ENCODE measurements around the gene IFI27L2.
A peak's percentile ranks its signal among the peaks of the same experiment; 100 is the strongest.

Gene IFI27L2

DNA sequence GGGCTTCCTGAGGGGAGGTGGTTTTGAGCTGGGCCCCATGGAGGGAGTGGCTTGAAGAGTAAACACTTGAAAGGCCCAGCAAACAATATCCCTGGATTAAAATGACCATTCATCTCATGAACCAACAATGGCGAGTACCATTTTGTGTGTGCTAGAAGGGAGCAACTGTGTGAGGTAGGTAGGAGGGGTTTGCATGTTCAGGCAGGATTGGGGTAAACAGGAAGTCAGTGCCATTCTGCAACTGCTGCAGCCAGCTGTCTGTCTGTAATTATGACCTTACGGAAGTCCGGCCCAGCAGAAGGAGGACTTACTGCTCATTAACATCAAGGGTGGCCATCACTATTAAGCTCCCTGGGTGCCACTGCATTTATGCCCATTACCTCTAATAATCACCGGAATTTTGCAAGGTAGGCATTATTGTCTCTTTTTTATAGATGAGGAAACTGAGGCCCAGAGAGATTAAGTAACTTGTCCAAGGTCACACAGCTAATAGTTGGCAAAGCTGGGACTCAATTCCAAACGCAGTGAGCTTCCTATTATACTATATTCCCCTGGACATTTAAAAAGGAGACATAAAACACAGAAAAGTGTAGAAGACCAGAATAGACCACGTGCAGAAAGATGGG, 16.6 kb upstream of the IFI27L2 start:
- no peak for DNase-seq

DNA sequence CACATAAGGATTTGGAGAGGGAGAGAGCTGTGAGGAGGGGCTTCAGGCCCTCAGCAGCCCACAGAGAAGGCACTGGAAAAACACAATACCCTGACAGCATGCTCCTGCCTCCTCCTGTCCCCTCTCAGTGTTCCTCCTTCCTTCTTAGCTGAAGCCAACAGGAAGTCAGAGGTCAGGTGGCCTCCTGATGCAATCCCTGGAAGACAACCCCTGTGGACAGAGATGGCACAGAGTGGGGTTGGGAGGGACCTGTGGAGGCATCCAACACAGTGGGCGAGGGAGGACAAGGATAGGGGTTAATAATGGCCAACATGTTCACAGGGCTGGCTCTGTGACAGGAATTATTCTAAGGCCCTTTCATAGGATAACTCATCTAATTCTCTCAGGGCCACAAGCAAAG, 15.4 kb upstream of the IFI27L2 start:
- no peak for DNase-seq

DNA sequence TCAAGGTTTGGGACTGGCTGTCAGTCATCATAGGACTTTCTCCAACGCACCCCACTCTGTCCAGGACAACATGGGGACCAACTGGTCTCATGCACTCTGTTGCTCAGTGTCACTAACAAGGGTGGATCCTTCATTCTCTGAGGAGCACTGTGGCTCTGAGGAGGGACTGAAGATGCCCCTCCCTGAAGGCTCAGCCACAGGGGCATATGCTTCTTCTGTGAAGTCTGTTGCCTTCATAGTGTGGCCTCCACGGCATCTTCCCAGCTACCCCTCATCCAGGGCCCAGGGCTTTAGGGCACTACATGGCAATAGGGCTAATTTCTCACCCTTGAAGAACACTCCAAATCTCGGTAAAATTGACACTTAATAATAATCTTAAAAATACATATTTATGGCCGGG, 14.3 kb upstream of the IFI27L2 start:
- DNase-seq: no peak

DNA sequence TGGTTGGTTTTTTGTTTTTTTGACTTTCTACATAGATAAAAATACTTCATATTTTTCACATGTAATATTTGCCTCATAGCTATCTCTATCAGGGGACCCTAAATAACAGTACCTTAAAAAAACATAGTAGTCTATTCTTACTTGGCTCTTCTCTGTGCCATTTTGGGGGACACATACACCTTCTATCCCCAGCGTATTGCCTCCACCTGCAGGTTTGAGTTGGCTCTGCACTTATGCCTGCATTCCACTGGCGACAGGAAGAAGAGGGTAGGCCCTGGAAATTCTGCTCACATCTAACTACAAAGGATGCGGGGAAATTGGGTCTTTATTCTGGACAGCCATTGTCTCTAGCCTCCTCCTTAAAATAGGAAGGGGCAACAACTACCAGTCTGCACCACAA, 13.8 kb upstream of the IFI27L2 start:
- DNase-seq: no peak

DNA sequence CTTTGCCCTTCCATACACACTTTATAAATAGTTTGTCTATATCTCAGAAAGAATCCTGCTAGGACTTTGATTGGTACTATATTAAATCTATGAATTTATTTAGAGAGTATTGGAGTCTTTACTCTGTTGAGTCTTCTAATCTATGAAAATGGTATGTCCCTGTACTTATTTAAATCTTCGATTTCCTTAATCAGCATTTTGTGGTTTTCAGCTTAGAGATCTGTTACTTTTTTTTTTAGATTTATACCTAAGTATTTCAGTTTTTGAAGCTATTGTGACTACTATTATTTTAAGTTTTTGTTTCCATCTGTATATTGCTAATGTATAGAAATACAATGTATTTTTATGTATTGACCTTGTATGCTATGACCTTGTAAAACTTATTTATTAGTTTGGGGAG, 13.4 kb upstream of the IFI27L2 start:
- no peak for DNase-seq

DNA sequence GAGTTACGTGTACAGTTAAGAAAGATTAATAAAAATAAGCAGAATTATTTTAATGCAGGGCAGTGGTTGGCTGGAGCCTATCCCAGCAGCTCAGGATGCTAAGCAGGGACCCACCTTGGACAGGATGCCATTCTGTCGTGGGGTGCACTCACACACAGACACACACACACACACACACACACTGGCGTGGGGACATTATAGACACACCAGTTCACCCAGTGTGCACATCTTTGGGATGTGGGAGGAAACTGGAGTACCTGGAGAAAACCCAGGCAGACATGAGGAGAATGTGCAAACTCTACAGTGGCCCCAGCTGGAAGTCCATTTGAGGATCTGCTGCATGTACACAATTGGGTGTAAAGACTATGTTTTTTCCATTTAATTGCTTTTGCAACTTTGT, 12.8 kb upstream of the IFI27L2 start:
- DNase-seq: no peak

DNA sequence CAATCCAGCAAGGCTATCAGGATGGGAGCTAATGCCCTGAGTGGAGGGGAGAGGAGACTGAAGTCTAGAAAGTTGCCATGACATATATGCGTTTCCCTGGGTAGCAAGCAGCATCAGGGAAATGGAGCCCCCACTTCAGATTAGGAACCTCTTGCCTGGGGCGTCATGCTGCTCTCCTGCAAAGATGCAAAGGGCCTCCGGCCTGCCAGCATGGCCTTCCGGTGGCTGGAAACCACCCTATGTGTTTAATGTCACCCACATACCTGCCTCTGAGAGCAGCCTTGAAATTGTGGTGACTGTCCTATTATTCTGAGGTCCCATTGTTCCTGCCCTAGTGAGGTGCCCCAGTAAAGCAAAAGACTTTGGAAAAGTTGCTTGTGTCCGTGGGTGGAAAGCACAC, 10.0 kb upstream of the IFI27L2 start:
- DNase-seq: no peak

DNA sequence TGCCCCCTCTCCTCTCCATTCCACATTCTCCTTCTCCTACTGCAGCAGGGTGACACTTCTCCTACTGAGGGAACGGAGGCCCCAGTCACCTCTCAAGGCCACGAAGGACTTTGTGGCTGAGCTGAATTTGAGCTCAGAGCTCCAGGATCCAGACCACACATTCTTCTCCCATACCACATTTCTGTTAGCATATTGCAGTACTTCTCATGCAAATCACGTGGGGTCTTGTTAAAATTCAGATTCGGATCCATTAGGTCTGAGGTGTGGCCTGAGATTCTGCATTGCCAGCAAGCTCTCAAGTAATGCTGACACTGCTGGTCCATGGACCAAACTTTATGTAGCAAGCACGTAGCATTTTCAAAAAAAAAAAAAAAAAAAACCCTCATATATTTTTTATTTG, 9.6 kb upstream of the IFI27L2 start:
- DNase-seq: no peak

DNA sequence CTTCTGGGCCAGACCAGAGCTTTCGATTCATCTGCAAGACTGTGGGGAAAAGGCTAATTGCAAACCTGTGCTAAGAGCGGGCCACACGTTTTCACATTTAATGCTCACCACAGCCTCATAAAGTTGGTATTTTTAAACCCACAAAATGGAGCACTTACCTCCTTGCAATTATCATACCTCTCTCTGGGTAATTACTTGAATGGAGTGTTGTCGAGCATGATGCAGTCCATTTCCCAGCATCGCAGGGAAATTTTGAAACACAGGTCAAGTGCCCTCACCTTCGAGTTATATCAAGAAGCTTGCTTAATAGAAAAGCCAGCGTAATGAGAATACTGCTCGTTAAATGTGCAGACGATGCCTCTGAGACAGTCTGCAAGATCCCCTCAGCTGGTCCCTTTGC, 8.8 kb upstream of the IFI27L2 start:
- DNase-seq: no peak

DNA sequence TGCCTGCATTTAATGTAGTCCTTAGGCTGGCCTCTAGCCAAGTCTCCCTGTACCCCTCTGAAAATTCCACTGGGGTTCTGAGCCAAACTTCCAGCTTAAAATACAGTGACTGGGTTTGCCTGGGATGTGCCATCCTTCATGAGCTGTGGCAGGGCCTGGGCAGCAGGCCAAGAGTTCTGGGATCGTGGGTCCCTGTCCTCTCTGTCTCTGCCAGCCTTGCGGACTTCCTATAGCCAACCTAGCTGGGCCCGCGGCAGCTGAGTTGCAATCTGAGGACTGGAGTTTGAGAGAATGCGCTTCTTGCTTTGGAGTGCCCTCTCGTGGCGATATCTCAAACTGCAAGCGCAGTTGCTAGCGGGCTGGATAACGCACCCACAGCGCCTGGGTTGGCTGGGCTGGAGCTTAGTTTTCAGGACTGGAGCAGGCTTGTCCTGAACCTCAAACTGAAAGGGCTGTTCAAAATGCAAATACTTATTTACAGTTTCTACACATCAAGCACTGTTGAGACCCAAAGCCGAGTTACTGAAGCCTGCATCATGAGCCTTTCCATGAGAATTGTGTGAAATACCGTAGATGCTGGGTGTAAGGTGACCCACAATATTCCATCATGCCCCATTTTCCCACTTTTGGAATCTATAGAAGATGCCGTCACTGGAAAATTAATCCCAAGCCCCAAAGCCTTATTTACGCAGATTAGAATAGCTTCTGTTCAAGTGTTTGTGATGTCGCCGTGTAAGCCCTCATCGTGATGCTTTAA, 7.3 kb upstream of the IFI27L2 start:
- DNase-seq: peak; percentile 49

DNA sequence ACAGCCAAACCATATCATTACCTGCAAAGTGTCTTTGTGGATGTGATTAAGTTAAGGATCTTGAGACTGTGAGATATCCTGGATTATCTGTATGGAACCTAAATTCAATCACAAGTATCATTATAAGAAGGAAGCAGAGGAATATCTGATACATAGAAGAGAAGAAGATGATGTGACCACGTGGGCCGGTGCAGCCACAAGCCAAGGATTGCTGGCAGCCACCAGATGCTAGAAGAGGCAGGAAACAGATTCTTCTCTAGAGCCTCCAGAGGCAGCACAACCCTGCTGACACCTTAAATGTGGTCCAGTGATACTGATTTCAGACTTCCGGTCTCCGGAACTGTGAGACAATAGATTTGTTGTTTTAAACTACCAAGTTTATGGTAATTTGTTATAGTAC, 6.1 kb upstream of the IFI27L2 start:
- no peak for DNase-seq

DNA sequence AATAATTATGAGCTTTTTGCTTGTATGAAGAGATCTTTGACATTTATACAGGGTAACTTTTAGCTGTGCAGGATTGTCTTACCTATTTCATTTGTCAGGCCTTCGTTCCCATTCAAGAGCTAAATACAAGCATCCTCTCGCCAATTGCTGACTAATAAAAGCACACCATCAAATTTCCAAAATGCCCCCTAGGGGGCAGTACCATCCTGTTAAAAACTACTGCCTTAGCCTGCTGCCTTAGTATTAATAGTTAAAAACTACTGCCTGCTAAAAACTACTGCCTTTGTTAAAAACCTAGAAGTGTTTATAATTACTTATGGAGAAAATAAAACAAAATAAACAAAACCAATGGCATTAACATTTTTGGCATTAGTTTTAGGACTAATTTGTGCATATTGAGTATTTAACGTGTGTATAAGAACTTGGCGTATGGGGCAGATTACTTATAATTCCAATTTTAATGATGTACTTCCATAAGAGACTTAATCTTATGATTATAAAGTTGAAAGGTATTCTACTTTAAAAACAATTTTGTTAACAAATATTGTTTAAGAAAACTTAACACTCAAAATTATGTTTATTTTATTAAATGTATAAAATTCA, 3.0 kb upstream of the IFI27L2 start:
- DNase-seq: no peak

DNA sequence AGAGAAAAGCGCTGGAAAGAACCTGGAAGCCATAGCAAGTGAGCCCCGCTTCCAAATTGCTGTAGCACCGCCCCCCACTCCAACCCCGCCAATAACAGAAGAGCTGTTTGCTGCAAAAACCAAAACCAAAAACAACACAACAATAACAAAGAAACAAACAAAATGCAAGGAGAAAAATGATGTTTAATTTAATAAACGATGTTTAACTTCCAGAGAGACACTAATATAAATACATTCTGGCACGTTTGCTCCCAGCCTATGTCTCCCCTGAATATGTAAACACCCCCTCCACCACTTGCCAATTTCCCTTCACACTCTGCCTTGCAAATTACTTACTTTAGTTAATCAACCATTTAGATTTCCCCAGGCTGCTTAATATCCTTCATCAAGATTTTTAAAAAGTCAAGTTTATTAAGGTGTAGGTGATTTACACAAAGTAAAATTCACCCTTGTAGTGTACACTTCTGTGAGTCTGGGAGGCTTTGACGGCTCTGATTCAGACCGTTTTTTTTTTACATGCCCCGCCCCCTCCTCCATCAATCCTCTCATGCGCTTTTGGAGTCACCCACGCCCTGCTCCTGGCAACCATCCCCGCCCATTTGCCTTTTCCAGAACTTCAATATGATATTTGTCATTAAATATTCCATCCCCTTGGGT, 482 bp upstream of the IFI27L2 start:
- peak; percentile 42 for DNase-seq

DNA sequence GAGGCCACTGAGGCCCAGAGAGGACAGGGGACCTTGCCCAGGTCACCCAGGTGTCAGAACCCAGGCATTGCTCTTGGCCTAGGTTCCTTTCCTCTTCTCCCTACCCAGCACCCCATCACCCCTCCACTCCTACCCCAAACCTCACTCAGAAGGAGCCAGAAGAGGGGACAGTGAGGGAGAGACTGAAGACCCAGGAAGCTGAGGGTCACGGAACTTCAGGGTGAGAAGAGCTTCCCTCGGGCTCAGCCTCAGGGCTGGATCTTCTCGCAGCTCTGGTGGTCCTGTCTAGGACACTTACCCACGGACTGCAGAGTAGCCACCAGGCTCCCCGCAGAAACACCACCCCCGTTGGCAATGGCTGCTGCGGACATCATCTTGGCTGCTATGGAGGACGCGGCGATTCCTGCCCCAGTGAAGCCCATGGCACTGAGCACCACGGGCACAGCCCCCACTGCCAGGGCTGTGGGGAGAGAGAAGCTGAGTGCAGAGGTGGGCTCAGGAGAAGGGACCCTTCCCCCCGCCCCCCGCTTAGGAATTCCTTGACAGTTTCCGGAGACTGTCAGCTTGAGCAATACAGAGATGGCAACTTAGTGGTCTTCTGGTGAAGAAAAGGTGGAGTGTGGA, 1.1 kb downstream of the IFI27L2 start:
- DNase-seq: no peak

DNA sequence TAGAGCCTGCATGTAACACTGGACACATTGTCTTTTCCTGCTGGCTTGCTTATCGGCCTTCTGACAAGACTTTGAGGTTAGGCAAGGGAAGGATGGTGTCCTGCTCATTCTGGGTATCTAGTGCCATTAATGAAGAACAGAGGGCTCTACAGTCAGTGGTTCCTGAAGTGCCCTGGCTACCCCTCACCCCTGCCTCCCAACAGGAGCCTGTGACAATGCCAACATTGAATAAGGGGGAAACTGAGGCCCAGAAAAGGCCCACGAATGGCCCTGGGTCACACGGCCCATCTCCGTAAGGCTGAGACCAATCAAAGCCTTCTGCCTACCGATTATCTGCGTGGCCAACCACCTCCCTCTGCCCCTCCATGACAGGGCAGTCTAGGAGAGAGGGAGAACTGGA, 2.1 kb downstream of the IFI27L2 start:
- no peak for DNase-seq

DNA sequence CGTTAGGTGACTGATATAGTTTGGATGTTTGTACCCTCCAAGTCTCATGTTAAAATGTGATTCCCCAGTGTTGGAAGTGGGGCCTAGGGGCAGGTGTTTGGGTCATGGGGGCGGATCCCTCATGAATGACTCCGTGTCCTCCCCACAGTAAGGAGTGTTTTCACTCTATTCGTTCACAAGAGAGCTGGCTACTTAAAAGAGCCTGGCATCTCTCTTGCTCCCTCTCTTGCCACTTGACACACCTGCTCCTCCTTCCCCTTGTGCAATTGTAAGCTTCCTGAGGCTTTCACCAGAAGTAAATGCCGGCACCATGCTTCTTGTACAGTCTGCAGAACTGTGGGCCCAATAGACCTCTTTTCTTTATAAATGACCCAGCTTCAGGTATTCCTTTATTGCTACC, 2.6 kb downstream of the IFI27L2 start:
- DNase-seq: no peak

DNA sequence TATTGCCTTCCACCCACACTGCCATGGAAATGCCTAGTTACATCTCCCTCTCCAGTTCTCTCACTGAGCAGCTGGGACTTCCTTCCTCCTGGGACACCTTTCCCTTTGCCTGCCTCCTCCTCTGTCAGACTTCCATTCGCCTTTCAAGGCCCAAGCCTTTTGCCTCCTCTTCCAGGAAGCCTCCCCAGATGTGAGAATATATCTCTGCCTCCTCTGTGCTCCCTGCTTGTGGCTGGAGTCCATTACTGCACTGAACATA, 3.1 kb downstream of the IFI27L2 start:
- DNase-seq: no peak

DNA sequence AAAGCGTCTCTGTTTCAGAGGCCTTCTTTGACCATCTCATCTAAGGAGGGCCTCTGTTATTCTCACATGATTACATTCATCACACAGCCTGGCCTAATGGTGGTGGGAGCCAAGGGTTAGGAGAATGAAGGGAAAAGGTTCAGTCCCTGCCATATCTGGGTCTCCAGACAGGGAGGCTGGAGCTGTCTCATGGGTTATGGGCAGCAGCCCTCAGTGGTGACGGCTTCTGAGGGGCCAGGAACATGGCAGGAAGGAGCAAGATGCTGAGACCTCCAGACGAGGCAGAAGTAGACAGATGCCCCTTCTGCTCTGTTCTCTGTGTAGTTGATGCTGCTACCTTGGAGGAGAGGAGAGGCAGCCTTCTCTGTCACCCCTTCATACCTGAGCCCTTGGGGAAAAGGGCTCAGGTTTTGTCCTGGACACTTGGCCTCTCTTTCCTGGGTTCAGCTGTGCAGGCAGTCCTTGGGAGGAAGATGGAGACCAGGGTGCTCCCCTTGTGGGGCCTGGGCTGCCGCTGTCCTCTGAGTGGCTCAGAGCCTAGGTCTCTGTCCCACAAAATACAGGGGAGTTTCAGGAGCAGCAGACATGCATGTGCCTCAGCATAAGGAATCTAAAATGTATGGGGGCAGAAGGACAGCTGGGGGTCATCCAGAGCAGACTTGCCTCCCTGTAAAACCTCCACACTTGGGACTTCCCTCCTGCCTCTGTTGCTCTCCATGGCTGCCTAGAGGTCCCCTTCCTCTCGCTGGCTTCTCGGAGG, 3.6 kb downstream of the IFI27L2 start:
- no peak for DNase-seq

DNA sequence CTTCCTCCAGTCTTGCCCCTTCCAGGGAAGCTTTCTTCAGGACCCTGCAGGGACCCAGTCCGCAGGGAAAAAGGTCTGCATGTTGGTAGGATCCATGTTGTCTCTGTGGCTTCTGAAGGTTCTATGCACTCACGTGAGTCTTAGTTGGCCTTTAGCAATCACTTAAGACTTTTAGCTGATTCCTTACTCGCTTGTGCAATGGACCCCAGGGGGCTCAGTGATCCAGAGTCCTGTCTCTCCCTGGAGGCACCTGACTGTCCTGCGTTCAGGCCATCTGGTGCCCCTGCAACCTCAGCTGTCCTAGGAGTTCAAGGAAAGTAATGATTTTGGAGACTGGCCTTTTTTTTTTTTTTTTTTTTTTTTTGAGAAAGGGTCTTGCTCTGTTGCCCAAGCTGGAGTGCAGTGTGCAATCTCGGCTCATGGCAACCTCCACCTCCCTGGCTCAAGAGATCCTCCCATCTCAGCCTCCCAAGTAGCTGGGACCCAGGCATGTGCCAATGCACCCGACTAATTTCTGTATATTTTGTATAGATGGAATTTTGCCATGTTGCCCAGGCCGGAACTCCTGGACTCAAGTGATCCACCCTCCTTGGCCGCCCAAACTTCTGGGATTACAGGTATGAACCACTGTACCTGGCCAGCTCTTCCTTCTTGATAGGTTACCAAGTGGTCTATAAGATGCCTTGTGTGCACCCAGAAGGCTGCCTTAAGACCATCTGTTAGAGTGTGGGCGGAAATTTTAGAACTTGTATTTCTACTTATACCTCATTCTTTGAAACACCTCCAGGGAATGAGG, 4.6 kb downstream of the IFI27L2 start:
- DNase-seq: no peak

DNA sequence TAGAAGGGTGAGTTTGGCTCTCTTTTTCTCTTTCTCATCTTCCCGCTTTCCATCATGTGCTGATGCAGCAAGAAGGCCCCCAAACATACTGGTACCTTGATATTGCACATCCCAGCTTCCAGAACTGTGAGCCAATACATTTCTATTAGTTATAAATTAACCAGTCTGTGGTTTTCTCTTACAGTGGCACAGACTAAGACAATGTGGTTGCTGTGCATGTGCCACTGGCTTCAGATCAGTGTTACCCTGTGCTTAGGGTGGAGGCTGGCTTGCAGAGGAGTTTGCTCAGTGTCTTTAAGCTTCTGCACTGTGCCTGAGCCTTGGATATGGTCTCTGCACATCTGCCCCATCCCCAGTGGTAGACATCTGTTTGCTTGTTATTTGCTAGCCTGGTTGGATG, 5.5 kb downstream of the IFI27L2 start:
- DNase-seq: no peak

DNA sequence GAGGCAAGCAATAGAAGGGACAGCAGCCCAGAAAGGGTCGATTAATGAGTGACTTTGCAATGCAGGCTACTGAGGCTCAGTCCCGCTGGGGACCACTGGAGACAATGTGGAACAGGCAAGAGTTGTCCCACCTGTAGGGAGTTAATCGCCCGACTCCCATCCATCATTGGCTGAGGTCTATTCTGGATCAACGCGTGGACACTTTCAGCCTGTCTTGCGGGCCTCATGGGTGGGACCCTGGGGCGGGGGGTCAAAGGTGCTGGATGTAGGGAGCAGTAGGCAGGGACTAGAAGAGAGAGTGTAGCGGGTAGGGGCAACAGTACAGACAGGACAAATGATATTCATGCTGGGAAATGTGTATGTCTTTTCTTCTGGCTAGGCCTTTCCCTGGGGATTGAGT, 6.1 kb downstream of the IFI27L2 start:
- no peak for DNase-seq

DNA sequence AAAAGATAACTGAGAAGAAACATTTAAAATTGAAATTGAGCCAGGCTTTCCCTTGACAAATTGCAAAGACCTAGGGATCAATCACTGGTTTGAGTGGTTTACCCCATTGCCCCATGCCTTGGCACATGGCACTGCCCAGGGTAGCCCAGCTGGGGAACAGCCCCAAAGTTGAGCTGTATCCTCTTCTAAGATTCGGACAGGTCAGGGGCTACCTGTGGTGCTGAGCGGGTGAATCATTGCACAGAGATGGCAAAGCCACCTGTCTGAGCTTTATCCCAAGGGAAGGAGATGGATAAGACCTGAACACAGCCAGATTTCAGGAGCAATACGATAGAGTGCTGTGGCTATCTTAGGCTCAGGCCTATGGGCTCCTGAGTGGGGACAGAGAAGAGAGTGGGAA, 7.0 kb downstream of the IFI27L2 start:
- no peak for DNase-seq
